HepG2 (cell line): ENCODE measurements around the gene SLC17A9. TPM values are rescaled to one million over a fixed set of nuclear protein-coding genes. Genes with fewer than 3 reads are reported as not detected.

Experiments
- AGO2 ChIP-seq: fragments of 200-400 bp; formaldehyde crosslinking; optimal IDR thresholded peaks from 2 replicates; pipeline ENCODE3; 2017; ENCODE audit warnings: mild to moderate bottlenecking, low read depth, low read length, moderate library complexity
- ARNT ChIP-seq: fragments of 450-650 bp; IDR thresholded peaks from 2 replicates; pipeline ENCODE4 v1.6.1; 2017
- ELF3 ChIP-seq: IDR thresholded peaks from 2 replicates; pipeline ENCODE4 v1.6.1; 2016; ENCODE audit warnings: missing genetic modification reagents, missing compliant biosample characterization
- HMGA1 ChIP-seq: sonication (generic); formaldehyde crosslinking; conservative IDR thresholded peaks from 2 replicates; pipeline ENCODE4 v1.4.0; 2020; ENCODE audit warnings: missing genetic modification reagents
- KDM5A ChIP-seq: fragments of 200-600 bp; sonication (generic); IDR thresholded peaks from 2 replicates; pipeline ENCODE4 v1.7.0; 2018; ENCODE audit warnings: antibody characterized with exemption, mild to moderate bottlenecking, low read length, borderline replicate concordance
- LCORL ChIP-seq, 2 experiments: fragments of 450-650 bp in 1 of 2; sonication (generic) in 1 of 2; formaldehyde crosslinking in 1 of 2; IDR thresholded peaks; 2 replicates each; pipeline versions ENCODE4 v1.5.0 to v1.6.1; 2017 to 2020; ENCODE audit warnings: antibody characterized with exemption in 1 of 2, missing genetic modification reagents in 1 of 2
- SYNCRIP ChIP-seq: fragments of 200-400 bp; formaldehyde crosslinking; IDR thresholded peaks from 2 replicates; pipeline ENCODE4 v1.6.1; 2018; ENCODE audit warnings: mild to moderate bottlenecking, low read depth, low read length; ENCODE audit not compliant: insufficient read depth
- TMF1 ChIP-seq: sonication (generic); formaldehyde crosslinking; IDR thresholded peaks from 2 replicates; pipeline ENCODE4 v1.8.1; 2022; ENCODE audit warnings: low read depth, missing genetic modification reagents
- ZC3H4 ChIP-seq: sonication (generic); formaldehyde crosslinking; IDR thresholded peaks from 2 replicates; pipeline ENCODE4 v1.4.0; 2020; ENCODE audit warnings: missing genetic modification reagents, borderline replicate concordance
- ZFX ChIP-seq: sonication (generic); formaldehyde crosslinking; IDR thresholded peaks from 2 replicates; pipeline ENCODE4 v1.4.0; 2020; ENCODE audit warnings: mild to moderate bottlenecking, low read depth, missing genetic modification reagents, moderate library complexity
- ZNF225 ChIP-seq: sonication (generic); formaldehyde crosslinking; IDR thresholded peaks from 2 replicates; pipeline ENCODE4 v1.4.0; 2020; ENCODE audit warnings: mild to moderate bottlenecking, missing genetic modification reagents
- polyA plus RNA-seq, 8 experiments: library from polyadenylated mRNA; depleted of rRNA in 3 of 8; stranded (reverse) in 7 of 8; unstranded in 1 of 8; fragments of >200 nt; fragmentation: Illumina TruSeq in 4 of 8; extraction: Trizol in 4 of 8; gene quantifications; 2 replicates each; pipeline versions ENCODE4 v1.2.1 to v1.2.3, GENCODE V29; 2011 to 2016; ENCODE audit warnings: low read depth in 4 of 8, missing spikeins in 1 of 8, mixed read lengths in 1 of 8; ENCODE audit not compliant: insufficient read depth in 1 of 8
- total RNA-seq, 5 experiments: library from RNA; depleted of rRNA; stranded (reverse); fragments of >200 nt; fragmentation: Illumina TruSeq; extraction: Trizol; gene quantifications; 2 replicates each; pipeline ENCODE4 v1.2.3, GENCODE V29; 2016; ENCODE audit warnings: low read depth in 1 of 5
- TF ChIP-seq, protein P1 (sequence below), 2 experiments: sonication (generic) in 1 of 2; formaldehyde crosslinking in 1 of 2; IDR thresholded peaks; 2 replicates each; pipeline versions ENCODE4 v1.5.1 to v1.6.1; 2011 to 2020; ENCODE audit warnings: borderline replicate concordance in 1 of 2, low read depth in 1 of 2, low read length in 1 of 2, mild to moderate bottlenecking in 1 of 2, missing genetic modification reagents in 1 of 2, moderate library complexity in 1 of 2
- TF ChIP-seq, protein P2 (sequence below): sonication (generic); formaldehyde crosslinking; IDR thresholded peaks from 2 replicates; pipeline ENCODE4 v1.5.0; 2020; ENCODE audit warnings: mild to moderate bottlenecking, missing genetic modification reagents, borderline replicate concordance
- TF ChIP-seq, protein P3 (sequence below): sonication (generic); formaldehyde crosslinking; IDR thresholded peaks from 2 replicates; pipeline ENCODE4 v1.8.1; 2023; ENCODE audit warnings: mild to moderate bottlenecking, missing genetic modification reagents, borderline replicate concordance
- TF ChIP-seq, protein P4 (sequence below): sonication (generic); formaldehyde crosslinking; IDR thresholded peaks from 2 replicates; pipeline ENCODE4 v1.8.0; 2022; ENCODE audit warnings: mild to moderate bottlenecking, missing genetic modification reagents, moderate library complexity
- TF ChIP-seq, protein P5 (sequence below): sonication (generic); formaldehyde crosslinking; IDR thresholded peaks from 2 replicates; pipeline ENCODE4 v1.4.0; 2020; ENCODE audit warnings: missing genetic modification reagents

SLC17A9 gene
- total and polyA plus RNA-seq, 2 of the 13 experiments (the other 11 are each of a cell fraction or from before 2014, with no cell fraction given): 110 to 191 TPM

DNA sequence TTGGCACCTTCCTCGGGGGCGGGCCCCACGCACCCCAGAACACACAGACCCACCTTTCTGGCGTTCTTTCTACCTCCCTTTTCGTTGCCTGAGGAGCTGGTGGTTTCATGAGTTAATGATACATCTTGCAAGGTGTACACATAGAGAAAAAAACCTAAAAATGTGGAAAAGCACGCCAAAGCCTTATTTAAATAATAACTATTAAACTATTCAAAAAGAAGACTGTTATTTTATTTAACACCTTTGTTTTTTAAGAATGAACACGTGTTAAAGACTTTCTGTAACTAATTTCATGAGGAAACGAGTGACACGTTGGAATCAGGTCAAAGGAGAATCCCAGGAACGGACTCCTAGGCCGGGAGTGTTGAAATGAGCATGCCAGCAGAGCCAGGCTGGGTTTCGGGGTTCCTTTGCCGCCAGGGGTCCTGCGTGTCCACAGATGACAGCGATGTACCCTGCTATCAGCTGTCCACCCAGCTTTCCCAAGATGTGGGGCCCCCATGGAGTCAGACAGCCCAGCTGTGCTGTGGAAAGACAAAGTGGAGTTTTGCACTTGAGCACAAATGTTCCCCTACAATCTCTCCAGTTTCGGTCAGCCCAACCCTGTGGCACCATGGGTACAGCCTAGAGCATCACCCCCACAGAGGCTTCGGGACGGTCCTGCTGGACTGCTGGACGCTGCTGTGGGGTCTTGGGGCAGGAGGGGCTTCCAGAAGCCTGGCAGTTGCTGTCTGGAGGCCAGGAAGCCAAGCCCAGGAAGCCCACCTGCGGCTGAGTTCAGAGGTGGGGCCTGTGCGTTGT, 16.1 kb downstream of the SLC17A9 start (continued):
- TF ChIP-seq, protein P1, sequence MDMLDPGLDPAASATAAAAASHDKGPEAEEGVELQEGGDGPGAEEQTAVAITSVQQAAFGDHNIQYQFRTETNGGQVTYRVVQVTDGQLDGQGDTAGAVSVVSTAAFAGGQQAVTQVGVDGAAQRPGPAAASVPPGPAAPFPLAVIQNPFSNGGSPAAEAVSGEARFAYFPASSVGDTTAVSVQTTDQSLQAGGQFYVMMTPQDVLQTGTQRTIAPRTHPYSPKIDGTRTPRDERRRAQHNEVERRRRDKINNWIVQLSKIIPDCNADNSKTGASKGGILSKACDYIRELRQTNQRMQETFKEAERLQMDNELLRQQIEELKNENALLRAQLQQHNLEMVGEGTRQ (IDR thresholded peaks at IDR 0.05; ENCODE audit: low read depth, low read length): no peak
- TF ChIP-seq, protein P1 (CRISPR knock-in tag; IDR thresholded peaks at IDR 0.05; ENCODE audit: borderline replicate concordance): no peak
- TF ChIP-seq, protein P2, sequence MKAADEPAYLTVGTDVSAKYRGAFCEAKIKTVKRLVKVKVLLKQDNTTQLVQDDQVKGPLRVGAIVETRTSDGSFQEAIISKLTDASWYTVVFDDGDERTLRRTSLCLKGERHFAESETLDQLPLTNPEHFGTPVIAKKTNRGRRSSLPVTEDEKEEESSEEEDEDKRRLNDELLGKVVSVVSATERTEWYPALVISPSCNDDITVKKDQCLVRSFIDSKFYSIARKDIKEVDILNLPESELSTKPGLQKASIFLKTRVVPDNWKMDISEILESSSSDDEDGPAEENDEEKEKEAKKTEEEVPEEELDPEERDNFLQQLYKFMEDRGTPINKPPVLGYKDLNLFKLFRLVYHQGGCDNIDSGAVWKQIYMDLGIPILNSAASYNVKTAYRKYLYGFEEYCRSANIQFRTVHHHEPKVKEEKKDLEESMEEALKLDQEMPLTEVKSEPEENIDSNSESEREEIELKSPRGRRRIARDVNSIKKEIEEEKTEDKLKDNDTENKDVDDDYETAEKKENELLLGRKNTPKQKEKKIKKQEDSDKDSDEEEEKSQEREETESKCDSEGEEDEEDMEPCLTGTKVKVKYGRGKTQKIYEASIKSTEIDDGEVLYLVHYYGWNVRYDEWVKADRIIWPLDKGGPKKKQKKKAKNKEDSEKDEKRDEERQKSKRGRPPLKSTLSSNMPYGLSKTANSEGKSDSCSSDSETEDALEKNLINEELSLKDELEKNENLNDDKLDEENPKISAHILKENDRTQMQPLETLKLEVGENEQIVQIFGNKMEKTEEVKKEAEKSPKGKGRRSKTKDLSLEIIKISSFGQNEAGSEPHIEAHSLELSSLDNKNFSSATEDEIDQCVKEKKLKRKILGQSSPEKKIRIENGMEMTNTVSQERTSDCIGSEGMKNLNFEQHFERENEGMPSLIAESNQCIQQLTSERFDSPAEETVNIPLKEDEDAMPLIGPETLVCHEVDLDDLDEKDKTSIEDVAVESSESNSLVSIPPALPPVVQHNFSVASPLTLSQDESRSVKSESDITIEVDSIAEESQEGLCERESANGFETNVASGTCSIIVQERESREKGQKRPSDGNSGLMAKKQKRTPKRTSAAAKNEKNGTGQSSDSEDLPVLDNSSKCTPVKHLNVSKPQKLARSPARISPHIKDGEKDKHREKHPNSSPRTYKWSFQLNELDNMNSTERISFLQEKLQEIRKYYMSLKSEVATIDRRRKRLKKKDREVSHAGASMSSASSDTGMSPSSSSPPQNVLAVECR: no peak
- TF ChIP-seq AGO2: peak; percentile 100
- 0 out of 2 replicates have a peak, but pooled peaks have one; percentile 56 for TF ChIP-seq ZC3H4 (CRISPR knock-in tag)
- TF ChIP-seq ELF3 (CRISPR knock-in tag): no peak
- TF ChIP-seq, protein P3, sequence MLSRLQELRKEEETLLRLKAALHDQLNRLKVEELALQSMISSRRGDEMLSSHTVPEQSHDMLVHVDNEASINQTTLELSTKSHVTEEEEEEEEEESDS (CRISPR knock-in tag): no peak
- TF ChIP-seq KDM5A: no peak
- TF ChIP-seq TMF1 (CRISPR knock-in tag): 0 out of 2 replicates have a peak, but pooled peaks have one; percentile 61
- TF ChIP-seq SYNCRIP: no peak
- TF ChIP-seq LCORL (IDR thresholded peaks at IDR 0.05): no peak
- TF ChIP-seq LCORL (CRISPR knock-in tag; IDR thresholded peaks at IDR 0.05): no peak; the same call in 1 of the 2 replicates
- TF ChIP-seq, protein P4, sequence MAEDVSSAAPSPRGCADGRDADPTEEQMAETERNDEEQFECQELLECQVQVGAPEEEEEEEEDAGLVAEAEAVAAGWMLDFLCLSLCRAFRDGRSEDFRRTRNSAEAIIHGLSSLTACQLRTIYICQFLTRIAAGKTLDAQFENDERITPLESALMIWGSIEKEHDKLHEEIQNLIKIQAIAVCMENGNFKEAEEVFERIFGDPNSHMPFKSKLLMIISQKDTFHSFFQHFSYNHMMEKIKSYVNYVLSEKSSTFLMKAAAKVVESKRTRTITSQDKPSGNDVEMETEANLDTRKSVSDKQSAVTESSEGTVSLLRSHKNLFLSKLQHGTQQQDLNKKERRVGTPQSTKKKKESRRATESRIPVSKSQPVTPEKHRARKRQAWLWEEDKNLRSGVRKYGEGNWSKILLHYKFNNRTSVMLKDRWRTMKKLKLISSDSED (CRISPR knock-in tag): no peak
- no peak for TF ChIP-seq ARNT
- TF ChIP-seq, protein P5, sequence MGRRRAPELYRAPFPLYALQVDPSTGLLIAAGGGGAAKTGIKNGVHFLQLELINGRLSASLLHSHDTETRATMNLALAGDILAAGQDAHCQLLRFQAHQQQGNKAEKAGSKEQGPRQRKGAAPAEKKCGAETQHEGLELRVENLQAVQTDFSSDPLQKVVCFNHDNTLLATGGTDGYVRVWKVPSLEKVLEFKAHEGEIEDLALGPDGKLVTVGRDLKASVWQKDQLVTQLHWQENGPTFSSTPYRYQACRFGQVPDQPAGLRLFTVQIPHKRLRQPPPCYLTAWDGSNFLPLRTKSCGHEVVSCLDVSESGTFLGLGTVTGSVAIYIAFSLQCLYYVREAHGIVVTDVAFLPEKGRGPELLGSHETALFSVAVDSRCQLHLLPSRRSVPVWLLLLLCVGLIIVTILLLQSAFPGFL (CRISPR knock-in tag): 0 out of 2 replicates have a peak, but pooled peaks have one; percentile 92
- TF ChIP-seq ZFX: peak; percentile 43; the same call in 1 of the 2 replicates
- TF ChIP-seq HMGA1 (CRISPR knock-in tag): no peak
- TF ChIP-seq ZNF225 (CRISPR knock-in tag): no peak
